Effector memory CD4-positive, alpha-beta T cell (primary cell): ENCODE measurements around the gene ZEB1.
"Not testable (repeated sequence)": the region's sequence is repeated elsewhere in the genome, so short reads cannot be mapped to it uniquely, and the experiment has no call there.

Experiments
- DNase-seq, 3 donors: peaks; one replicate each; pipeline ENCODE4 v3.0.0-alpha.2; 2020
- H3K27ac ChIP-seq: 2 replicates; pipeline ENCODE4 v1.7.0; 2013; ENCODE audit warnings: mild to moderate bottlenecking, low read length, moderate library complexity; ENCODE audit not compliant: insufficient read depth, poor library complexity, severe bottlenecking
- H3K27me3 ChIP-seq: replicated peaks from 2 replicates; pipeline ENCODE4 v1.7.0; 2013; ENCODE audit warnings: mild to moderate bottlenecking, low read length; ENCODE audit not compliant: insufficient read depth, control insufficient read depth, poor library complexity, severe bottlenecking
- H3K36me3 ChIP-seq: 2 replicates; pipeline ENCODE4 v1.7.0; 2013; ENCODE audit warnings: mild to moderate bottlenecking, low read length, moderate library complexity; ENCODE audit not compliant: control insufficient read depth, insufficient read depth
- H3K4me1 ChIP-seq: 2 replicates; pipeline ENCODE4 v1.7.0; 2013; ENCODE audit warnings: low read length, mild to moderate bottlenecking; ENCODE audit not compliant: control insufficient read depth, insufficient read depth, poor library complexity, severe bottlenecking
- H3K4me3 ChIP-seq: 2 replicates; pipeline ENCODE4 v1.7.0; 2013; ENCODE audit warnings: low read length, low read depth, mild to moderate bottlenecking; ENCODE audit not compliant: insufficient read depth, poor library complexity, severe bottlenecking
- H3K9me3 ChIP-seq: 2 replicates; pipeline ENCODE4 v1.7.0; 2013; ENCODE audit warnings: mild to moderate bottlenecking, low read length, moderate library complexity; ENCODE audit not compliant: control insufficient read depth

The ZEB1 gene

GRCh38 chr10:31384589-31384949 lies 65.6 kb downstream of the ZEB1 start:
- Histone ChIP-seq H3K27me3 (no peaks in the 10 kb centered on the region), H3K36me3 (peaks cover 5% of the 10 kb centered on the region), H3K27ac (no peak overlapping the region), H3K4me1 (no peaks in the 10 kb centered on the region), H3K9me3 (no peaks in the 10 kb centered on the region), H3K4me3 (no peak overlapping the region)
- no peak for DNase-seq

- no peak for DNase-seq
- H3K27ac ChIP-seq, result no peak overlapping the region
- H3K9me3 ChIP-seq, result no peaks in the 10 kb centered on the region
- H3K4me1 ChIP-seq, result no peaks in the 10 kb centered on the region
- peaks cover 5% of the 10 kb centered on the region for H3K36me3 ChIP-seq
- no peaks in the 10 kb centered on the region for H3K27me3 ChIP-seq
- no peak overlapping the region for H3K4me3 ChIP-seq
Measured at GRCh38 chr10:31390804-31391203, 71.8 kb downstream of the ZEB1 start.

GRCh38 chr10:31393844-31394243 lies 74.8 kb downstream of the ZEB1 start:
- H3K27me3 ChIP-seq, result no peaks in the 10 kb centered on the region
- no peak for DNase-seq
- H3K9me3 ChIP-seq, result no peaks in the 10 kb centered on the region
- H3K4me3 ChIP-seq, result no peak overlapping the region
- no peak overlapping the region for H3K27ac ChIP-seq
- no peaks in the 10 kb centered on the region for H3K4me1 ChIP-seq
- H3K36me3 ChIP-seq, result no peaks in the 10 kb centered on the region

GRCh38 chr10:31395695-31396094 lies 76.7 kb downstream of the ZEB1 start:
- no peaks in the 10 kb centered on the region for H3K36me3 ChIP-seq
- H3K9me3 ChIP-seq, result no peaks in the 10 kb centered on the region
- no peaks in the 10 kb centered on the region for H3K4me1 ChIP-seq
- no peak overlapping the region for H3K4me3 ChIP-seq
- no peaks in the 10 kb centered on the region for H3K27me3 ChIP-seq
- no peak for DNase-seq
- no peak overlapping the region for H3K27ac ChIP-seq

- no peaks in the 10 kb centered on the region for H3K9me3 ChIP-seq
- H3K27ac ChIP-seq, result no peak overlapping the region
- DNase-seq, result no peak
- no peak overlapping the region for H3K4me3 ChIP-seq
- no peaks in the 10 kb centered on the region for H3K36me3 ChIP-seq
- H3K27me3 ChIP-seq, result no peaks in the 10 kb centered on the region
- H3K4me1 ChIP-seq, result no peaks in the 10 kb centered on the region
Measured at GRCh38 chr10:31396376-31396775, 77.4 kb downstream of the ZEB1 start.

- H3K27me3 ChIP-seq, result no peaks in the 10 kb centered on the region
- no peaks in the 10 kb centered on the region for H3K36me3 ChIP-seq
- no peaks in the 10 kb centered on the region for H3K4me1 ChIP-seq
- no peak for DNase-seq
- H3K9me3 ChIP-seq, result no peaks in the 10 kb centered on the region
- no peak overlapping the region for H3K4me3 ChIP-seq
- H3K27ac ChIP-seq, result no peak overlapping the region
Measured at GRCh38 chr10:31397852-31398251, 78.8 kb downstream of the ZEB1 start.

GRCh38 chr10:31399171-31399570 lies 80.2 kb downstream of the ZEB1 start:
- no peaks in the 10 kb centered on the region for H3K36me3 ChIP-seq
- H3K4me1 ChIP-seq, result no peaks in the 10 kb centered on the region
- no peak overlapping the region for H3K27ac ChIP-seq
- H3K27me3 ChIP-seq, result no peaks in the 10 kb centered on the region
- H3K4me3 ChIP-seq, result no peak overlapping the region
- no peak for DNase-seq
- H3K9me3 ChIP-seq, result no peaks in the 10 kb centered on the region

- no peaks in the 10 kb centered on the region for H3K36me3 ChIP-seq
- no peak overlapping the region for H3K4me3 ChIP-seq
- DNase-seq, result no peak
- H3K27me3 ChIP-seq, result no peaks in the 10 kb centered on the region
- no peaks in the 10 kb centered on the region for H3K4me1 ChIP-seq
- H3K9me3 ChIP-seq, result no peaks in the 10 kb centered on the region
- no peak overlapping the region for H3K27ac ChIP-seq
Measured at GRCh38 chr10:31399631-31400030, 80.6 kb downstream of the ZEB1 start.

GRCh38 chr10:31401287-31401686 lies 82.3 kb downstream of the ZEB1 start:
- no peak for DNase-seq
- no peaks in the 10 kb centered on the region for H3K27me3 ChIP-seq
- no peak overlapping the region for H3K4me3 ChIP-seq
- no peaks in the 10 kb centered on the region for H3K9me3 ChIP-seq
- H3K36me3 ChIP-seq, result no peaks in the 10 kb centered on the region
- no peaks in the 10 kb centered on the region for H3K4me1 ChIP-seq
- H3K27ac ChIP-seq, result no peak overlapping the region

- Histone ChIP-seq H3K36me3 (no peaks in the 10 kb centered on the region), H3K27ac (no peak overlapping the region), H3K4me3 (no peak overlapping the region), H3K27me3 (no peaks in the 10 kb centered on the region), H3K4me1 (no peaks in the 10 kb centered on the region), H3K9me3 (no peaks in the 10 kb centered on the region)
- no peak for DNase-seq
Measured at GRCh38 chr10:31404640-31405039, 85.6 kb downstream of the ZEB1 start.

GRCh38 chr10:31405829-31406228 lies 86.8 kb downstream of the ZEB1 start:
- not testable (repeated sequence) for DNase-seq, H3K36me3 ChIP-seq, H3K9me3 ChIP-seq, H3K27me3 ChIP-seq, H3K4me1 ChIP-seq, H3K4me3 ChIP-seq, H3K27ac ChIP-seq
